SK-N-MC (cell line): Measurements from ENCODE around the gene TBXT.

Experiments
- EZH2 ChIP-seq: fragments of 200-600 bp; sonication (generic); IDR thresholded peaks from one replicate; pipeline ENCODE4 v1.6.1; 2017; ENCODE audit warnings: antibody characterized with exemption
- FOXP2 ChIP-seq: optimal IDR thresholded peaks from 2 replicates; pipeline ENCODE3; 2011; ENCODE audit warnings: mild to moderate bottlenecking, moderate library complexity; ENCODE audit not compliant: insufficient read depth; ENCODE audit errors: extremely low read length, control extremely low read depth
- POLR2AphosphoS5 ChIP-seq: IDR thresholded peaks from 2 replicates; pipeline ENCODE4 v1.6.1; 2012; ENCODE audit warnings: mild to moderate bottlenecking, low read depth, low read length, borderline replicate concordance

DNA sequence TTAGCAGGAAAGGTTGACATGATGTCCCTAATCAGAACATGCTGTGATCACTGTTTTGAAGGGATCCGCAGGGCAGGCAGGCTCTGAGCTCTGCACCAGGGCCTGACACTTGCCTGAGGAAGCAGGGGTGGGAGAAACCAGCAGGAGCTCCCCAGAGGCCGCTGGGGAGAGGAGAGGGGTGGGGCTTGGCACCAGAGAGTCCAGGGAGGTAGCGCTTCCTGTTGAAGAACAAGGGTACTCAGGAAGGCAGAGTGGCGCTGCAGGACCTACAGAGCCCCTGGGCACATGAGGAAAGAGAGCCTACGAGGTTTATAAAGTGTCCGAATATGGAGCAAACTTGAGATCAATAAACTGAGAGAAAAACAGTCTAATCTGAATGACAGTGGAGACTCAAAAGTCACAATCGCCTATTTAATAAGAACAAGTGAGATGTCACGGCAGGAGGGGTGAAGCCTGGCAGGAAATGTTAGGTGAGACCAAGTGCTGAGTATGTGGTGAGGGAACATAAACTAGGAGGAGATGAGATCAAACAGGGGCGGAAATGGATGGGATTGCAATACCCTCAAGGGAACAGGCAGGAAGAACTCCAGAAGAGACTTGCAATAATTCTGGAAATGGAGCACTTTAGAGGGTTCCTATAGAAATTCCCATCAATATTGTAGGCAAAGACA, 5.8 kb upstream of the TBXT start:
- TF ChIP-seq POLR2AphosphoS5 (no peak), EZH2 (no peak), FOXP2 (no peak)
